OCI-M1 (cell line): ENCODE data around the gene STRAP.
"Not testable (repeated sequence)": the region's sequence is repeated elsewhere in the genome, so short reads cannot be mapped to it uniquely, and the experiment has no call there.

Experiments used
- DNase-seq: peaks from one replicate; lab custom pipeline; 2025; lab: John Stamatoyannopoulos, UW

STRAP gene

DNA sequence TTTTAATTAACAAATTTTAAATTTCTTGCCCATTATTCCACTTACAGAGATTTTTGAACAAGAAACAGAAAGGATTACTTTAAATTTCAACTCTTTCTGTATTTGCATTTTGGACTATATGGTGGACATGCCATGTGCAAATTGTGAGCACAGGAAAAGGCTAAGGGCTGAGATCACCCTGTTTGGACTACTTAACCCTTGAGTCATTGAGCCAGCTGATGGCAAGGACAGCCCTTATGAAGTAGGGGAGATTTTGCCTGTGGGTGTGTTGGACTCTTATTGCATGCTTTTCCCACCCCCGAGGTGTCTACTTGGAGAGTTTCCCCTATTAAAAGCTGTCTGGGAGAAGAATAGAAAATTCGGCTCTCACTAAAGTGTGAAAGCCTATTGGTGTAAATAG lies 46.2 kb downstream of the STRAP start:
- DNase-seq, result no peak

DNA sequence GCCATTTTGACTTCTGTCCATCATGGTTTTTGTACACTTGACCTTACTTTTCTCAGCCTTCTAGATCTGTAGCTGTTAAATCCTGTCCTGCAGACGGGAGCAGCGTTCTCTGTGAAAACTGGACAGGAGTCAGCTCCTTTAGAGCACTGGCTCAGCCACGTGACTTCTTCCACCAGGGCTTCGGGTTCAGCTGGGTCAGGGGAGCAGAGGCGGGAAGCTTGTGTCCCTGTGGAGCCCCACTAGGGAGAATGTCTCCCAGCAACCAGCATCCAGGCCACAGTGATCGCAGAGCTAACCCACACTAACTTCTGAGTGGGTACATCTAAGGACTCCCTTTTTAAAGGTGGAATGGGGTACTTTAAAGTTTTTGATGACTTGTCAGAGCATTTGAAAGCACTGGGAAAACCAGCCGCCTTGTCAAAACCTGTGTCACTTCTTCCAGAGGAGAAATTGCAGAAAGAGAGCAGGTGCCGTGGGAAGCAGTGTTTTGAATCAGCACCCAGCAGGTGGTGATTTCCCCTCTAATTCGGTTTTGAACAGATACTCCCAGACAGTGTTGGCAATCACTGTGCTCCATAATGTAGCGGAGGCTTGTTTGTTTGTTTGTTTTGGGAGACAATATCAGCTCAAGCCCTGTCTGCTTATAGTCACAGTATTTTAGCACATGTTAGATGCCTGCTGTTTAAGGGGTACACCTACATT lies 46.8 kb downstream of the STRAP start:
- no peak for DNase-seq

DNA sequence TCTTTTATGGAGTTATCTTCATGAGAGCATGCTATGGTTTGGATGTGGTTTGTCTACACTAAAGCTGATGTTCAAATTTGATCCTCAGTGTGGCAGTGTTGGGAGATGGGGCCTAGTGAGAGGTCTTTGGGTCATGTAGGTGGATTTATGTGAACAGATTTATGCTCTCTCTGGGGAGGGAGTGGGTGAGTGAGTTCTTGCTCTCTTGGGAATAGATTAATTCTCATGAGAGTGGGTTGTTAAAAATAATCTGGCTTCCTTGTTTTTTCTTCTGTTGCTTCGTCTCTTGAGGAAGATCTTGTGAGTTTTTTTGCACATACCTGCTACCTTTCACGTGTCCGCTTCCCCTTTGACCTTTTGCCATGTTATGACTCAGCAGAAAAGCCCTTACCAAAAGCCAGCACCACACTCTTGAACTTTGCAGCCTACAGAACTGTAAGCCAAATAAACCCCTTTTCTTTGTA lies 49.4 kb downstream of the STRAP start:
- DNase-seq, result peak; percentile 61

DNA sequence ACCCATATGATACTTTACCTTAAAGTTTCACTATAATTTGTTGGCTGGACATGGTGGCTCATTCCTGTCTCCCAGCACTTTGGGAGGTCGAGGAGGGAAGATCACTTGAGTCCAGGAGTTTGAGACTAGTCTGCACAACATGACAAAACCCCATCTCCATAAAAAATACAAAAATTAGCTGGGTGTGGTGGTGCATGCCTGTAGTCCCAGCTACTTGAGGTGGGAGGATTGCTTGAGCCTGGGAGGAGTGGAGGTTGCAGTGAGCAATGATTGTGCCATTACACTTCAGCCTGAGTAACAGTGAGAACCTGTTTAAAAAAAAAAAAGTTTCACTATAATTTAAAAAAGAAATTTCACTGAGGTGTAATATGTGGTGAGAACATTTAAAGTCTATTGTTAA lies 50.1 kb downstream of the STRAP start:
- DNase-seq, result no peak

DNA sequence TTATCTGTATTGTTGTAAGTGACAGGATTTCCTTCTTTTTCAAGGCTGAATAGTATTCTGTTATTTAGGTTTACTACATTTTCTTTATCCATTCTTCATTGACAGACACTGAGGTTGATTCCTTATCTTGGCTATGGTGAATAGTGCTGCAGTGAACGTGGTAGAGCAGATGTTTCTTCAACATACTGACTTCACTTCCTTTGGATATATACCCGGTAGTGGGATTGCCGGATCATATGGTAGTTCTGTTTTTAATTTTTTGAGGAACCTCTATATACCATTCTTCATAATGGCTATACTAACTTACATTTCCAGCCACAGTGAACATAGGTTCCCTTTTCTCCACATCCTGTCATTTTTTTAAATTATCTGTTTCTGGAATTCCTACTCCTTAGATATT lies 50.8 kb downstream of the STRAP start:
- no peak for DNase-seq

DNA sequence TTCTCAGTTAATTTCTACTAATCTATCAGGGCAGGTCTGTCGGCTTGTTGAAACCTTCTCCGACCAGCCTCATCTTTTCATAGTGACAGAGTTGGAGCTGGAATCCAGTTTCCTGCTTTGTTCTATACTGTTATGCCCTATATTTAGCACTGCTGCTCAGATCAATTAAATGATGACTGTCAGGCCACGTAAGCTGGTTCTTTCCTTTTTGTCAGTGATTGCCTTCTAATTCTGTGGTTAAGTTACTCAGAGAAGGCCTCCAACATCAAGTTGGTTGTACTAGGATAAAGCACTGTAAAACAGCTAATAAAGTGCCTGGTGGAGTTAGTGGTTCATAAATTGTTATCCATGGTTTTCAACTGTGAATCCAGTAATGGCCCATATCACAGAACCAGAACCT lies 51.6 kb downstream of the STRAP start:
- no peak for DNase-seq

DNA sequence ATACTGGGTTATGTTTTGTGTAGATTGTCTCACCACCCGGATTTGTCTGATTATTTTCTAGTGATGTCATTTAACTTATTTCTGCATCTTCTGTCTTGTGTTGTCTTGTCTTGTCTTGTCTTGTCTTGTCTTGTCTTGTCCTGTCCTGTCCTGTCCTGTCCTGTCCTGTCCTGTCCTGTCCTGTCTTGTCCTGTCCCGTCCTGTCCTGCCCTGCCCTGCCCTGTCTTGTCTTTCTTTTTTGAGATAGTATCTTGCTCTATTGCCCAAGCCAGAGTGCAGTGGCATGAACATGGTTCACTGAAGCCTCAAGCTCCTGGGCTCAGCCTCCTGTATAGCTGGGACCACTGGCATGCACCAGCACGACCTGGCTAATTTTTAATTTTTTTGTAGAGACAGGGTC lies 54.6 kb downstream of the STRAP start:
- DNase-seq, result no peak

DNA sequence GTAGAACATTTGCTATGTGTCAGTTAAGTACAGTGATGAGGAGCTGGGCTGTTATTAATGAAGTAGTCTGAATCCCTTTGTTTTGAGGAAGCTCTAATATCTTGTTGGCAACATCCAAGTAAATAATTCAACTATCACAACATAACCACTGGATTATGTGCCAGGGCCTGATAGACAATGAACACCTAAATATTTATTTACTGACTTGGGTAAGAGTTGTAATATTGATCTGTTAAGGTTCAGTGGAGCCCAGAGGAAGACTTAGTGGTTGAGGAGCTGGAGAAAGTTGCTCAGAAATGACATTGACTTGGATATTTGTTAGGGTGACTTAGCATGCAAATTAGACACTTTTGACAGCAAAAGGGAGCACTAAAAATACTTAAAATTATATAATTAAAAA lies 55.7 kb downstream of the STRAP start:
- no peak for DNase-seq

DNA sequence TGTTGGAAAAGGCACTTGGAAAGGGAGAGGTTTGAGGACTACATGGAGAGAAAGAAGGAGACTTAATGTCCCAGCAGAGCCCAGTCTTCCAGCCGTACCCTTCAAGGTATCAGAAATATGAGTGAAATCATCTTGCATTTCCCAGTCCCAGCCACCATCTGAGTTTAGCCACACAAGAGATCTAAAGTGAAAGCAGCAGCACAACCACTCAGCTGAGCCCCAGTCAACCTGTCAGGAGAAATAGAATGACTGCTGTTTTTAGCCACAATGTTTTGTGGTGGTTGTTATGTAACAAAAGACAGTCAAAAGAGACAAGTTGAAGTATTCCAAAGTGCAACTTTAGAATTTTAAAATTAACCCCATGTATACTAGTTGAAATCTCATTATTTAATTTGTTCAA lies 56.9 kb downstream of the STRAP start:
- peak; percentile 49 for DNase-seq

DNA sequence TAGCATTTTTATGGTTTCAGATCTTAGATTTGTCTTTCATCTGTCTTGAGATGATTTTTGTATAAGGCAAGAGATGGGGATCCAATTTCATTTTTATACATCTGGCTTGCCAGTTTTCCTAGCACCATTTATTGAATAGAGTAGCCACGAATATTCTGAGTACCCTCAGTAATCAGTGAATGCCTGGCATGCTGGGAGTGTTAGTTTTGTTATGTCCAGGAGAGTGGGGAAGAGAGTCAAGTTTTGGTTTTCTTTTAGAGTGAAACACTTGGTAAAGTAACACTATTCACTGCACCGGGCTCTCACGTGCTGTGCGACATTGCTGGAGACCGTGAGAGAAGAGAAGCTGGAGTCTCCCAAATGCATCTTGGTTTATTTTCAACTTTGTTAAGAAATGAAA lies 60.3 kb downstream of the STRAP start:
- no peak for DNase-seq

DNA sequence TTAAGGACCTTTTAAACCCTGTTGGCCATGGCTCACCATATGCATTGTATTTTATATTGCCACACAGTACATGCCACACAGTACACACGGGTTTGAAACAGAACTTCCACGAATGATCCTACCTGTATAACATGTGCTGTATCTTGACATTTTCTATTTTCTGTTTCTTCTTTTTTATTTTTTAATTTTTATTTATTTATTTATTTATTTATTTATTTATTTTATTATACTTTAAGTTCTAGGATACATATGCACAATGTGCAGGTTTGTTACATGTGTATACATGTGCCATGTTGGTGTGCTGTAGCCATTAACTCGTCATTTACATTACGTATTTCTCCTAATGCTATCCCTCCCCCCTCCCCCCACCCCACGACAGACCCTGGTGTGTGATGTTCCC lies 61.3 kb downstream of the STRAP start:
- DNase-seq, result not testable (repeated sequence)

DNA sequence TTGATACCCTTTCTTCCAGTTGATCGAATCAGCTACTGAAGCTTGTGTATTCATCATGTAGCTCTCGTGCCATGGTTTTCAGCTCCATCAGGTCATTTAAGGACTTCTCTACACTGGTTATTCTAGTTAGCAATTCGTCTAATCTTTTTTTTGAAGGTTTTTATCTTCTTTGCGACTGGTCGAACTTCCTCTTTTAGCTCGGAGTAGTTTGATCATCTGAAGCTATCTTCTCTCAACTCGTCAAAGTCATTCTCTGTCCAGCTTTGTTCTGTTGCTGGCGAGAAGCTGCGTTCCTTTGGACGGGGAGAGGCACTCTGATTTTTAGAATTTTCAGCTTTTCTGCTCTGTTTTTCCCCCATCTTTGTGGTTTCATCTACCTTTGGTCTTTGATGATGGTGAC lies 66.3 kb downstream of the STRAP start:
- DNase-seq, result peak; percentile 94
